Measurements from ENCODE around the gene ACTL10. TPM values are rescaled to one million over a fixed set of nuclear protein-coding genes. Genes with fewer than 3 reads are reported as not detected.

The ACTL10 gene
- total RNA-seq, 2 donors from 2014 or later, result 2.6 to 3.1 TPM

DNA sequence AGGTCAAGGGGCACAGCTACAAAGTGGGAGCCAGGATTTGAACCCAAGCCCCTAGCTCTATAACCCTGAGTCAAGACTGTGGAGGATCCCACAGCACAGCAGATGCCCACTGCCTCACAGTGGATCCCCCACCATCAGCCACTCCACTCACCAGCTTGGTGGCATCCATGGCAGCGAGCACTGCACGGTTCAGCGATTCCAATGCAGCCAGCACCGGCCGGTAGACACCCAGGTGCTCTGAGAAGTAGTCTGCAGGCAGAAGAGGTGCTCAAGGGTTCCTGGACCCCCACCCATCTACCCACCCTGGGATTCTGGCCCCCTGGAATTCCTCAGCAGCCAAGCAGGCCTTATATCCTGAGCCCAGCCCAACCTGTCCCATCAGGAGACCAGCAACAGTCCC lies 2.5 kb downstream of the ACTL10 start:
- Histone ChIP-seq H3K27ac (peak overlapping the region; percentile 27 to 29), H3K4me1 (ENCODE audit: control insufficient read depth in 1 of 2, low read depth in 2 of 2) (peaks cover 24 to 76% of the 10 kb centered on the region in 2 donors)
- TF ChIP-seq, protein P1, sequence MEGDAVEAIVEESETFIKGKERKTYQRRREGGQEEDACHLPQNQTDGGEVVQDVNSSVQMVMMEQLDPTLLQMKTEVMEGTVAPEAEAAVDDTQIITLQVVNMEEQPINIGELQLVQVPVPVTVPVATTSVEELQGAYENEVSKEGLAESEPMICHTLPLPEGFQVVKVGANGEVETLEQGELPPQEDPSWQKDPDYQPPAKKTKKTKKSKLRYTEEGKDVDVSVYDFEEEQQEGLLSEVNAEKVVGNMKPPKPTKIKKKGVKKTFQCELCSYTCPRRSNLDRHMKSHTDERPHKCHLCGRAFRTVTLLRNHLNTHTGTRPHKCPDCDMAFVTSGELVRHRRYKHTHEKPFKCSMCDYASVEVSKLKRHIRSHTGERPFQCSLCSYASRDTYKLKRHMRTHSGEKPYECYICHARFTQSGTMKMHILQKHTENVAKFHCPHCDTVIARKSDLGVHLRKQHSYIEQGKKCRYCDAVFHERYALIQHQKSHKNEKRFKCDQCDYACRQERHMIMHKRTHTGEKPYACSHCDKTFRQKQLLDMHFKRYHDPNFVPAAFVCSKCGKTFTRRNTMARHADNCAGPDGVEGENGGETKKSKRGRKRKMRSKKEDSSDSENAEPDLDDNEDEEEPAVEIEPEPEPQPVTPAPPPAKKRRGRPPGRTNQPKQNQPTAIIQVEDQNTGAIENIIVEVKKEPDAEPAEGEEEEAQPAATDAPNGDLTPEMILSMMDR (IDR thresholded peaks at IDR 0.05), result no peak

DNA sequence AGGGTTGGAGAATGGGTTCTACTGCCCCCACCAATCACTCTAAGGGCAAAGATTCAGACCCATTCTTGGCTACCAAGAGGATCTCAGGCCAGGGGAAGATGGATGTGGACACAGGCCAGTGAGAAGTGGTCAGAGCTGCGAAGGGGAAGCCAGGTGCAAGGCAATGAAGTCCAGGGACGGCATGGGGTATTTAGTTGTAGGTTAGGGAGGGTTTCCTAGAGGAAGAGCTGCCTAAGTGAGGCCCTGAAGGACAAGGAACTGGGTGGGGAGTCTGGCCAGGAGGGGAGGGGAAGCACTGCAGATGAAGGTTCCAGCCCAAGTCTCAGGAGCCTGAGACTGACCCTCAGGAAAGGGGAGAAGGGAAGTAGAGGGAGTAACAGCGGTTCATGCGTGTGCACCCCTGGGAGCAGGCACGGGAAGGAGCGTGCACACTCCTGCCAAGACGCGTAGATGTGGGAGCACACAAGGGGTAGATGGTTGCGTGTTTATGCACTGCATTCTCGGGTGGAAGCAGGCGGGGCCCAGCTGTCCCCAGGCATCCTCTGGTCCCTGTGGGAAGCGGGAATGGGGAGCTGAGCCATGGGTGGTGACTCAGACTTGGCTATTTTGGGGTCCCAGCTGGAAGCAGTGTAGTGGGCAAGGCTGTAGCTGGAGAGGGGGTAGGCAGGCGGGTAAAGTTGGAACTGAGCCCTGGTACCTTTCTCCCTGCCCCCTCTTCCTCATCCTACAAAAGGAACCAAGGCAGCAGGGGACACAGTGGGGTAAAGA lies 3.3 kb downstream of the ACTL10 start:
- H3K9me3 ChIP-seq, result no peaks in the 10 kb centered on the region
- ATAC-seq (ENCODE audit: insufficient number of reproducible peaks, low FRiP score, low read depth) (no peak), DNase-seq (ENCODE audit: low spot score) (no peak)
- no peaks in the 10 kb centered on the region for H3K27me3 ChIP-seq (replicated peaks; ENCODE audit: insufficient read depth)
- no peaks in the 10 kb centered on the region for H3K36me3 ChIP-seq
- peak overlapping the region; percentile 27 to 29 for H3K27ac ChIP-seq
- H3K4me1 ChIP-seq (ENCODE audit: control insufficient read depth in 1 of 2, low read depth in 2 of 2), result peaks cover 21 to 77% of the 10 kb centered on the region in 2 donors
- TF ChIP-seq, protein P1 (IDR thresholded peaks at IDR 0.05), result no peak
- H3K4me3 ChIP-seq, result no peak overlapping the region

More for the DNA sequence above, 2.5 kb downstream of the ACTL10 start:
- Histone ChIP-seq H3K36me3 (no peaks in the 10 kb centered on the region), H3K4me3 (no peak overlapping the region), H3K27me3 (replicated peaks; ENCODE audit: insufficient read depth) (no peaks in the 10 kb centered on the region), H3K9me3 (no peaks in the 10 kb centered on the region)
- DNase-seq (ENCODE audit: low spot score) (no peak), ATAC-seq (ENCODE audit: insufficient number of reproducible peaks, low FRiP score, low read depth) (no peak)

DNA sequence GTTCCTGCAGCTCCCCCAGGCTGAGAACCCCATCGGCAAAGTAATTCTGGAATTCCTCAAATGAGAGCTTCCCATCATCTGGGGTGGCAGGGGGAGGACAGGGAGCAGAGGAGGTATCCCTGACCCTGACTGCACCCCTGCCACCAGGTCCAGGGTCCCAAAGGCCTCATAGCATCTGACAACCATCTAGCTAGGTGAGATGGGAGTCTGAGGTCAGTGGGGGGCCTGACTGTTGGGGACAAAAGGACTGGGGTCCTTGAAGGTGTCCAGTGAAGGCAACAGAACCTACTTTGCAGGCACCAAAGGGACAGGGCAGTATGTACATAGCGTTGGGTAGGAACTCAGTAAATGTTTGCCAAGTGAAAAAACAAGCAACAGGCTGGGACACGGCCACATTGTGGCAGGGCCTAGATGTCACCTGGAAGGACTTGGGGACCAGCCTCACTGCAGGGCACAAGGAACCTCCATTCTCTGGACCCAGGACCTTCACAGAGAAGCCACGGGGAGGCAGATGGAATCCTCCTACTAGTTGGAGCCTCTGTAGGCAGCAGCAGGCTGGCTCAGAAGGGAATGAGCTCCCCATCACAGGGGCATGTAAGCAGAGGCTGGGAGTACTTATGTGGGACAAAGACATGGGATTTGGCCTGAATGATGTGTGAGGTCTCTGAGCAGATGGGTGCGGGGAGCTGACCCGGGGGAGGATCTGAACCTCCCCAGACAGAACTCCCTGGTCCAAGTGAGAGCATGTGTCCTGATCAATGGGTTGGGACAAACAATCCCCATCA lies 4.2 kb downstream of the ACTL10 start:
- Histone ChIP-seq H3K36me3 (no peaks in the 10 kb centered on the region), H3K9me3 (no peaks in the 10 kb centered on the region), H3K4me3 (no peak overlapping the region), H3K27ac (peak overlapping the region; percentile 27 to 29), H3K4me1 (ENCODE audit: control insufficient read depth in 1 of 2, low read depth in 2 of 2) (peaks cover 29 to 82% of the 10 kb centered on the region in 2 donors), H3K27me3 (replicated peaks; ENCODE audit: insufficient read depth) (no peaks in the 10 kb centered on the region)
- TF ChIP-seq, protein P1 (IDR thresholded peaks at IDR 0.05), result no peak
- ATAC-seq (ENCODE audit: insufficient number of reproducible peaks, low FRiP score, low read depth) (no peak), DNase-seq (ENCODE audit: low spot score) (no peak)

DNA sequence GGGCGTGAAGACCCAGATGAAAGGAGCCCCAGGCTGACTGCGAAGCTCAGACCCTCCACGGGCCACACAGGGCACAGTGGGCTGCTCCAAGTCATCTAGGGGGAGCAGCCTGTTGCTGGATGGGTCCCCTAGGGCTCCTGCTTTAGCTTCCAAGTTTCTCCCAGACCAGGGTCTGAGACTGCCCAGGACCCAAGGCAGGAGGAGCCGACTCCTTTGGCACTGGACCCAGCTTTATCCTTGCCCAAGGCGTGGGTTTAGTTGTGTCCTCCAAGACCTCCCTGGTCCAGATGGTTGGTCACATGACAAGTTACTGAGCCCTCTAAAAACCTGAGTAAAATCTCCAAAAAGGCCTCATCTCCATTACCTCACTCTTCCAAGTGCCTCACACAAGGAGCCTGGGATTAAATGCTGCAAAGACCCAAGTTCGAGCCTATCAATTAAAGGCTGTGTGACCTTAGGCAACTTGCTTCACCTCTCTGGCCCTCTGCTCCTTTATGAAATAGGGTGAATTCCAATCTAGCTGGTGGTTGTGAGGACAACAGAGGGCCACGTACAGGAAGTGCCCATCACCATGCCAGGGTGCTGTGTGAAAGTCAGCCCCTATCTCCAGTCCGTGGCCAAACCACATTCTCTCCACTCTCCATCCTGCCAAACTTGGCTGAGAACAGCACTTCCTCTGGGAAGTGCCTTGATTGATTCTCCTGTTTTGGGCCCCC lies 5.0 kb downstream of the ACTL10 start:
- H3K9me3 ChIP-seq, result no peaks in the 10 kb centered on the region
- no peaks in the 10 kb centered on the region for H3K36me3 ChIP-seq
- no peak for ATAC-seq (ENCODE audit: insufficient number of reproducible peaks, low FRiP score, low read depth)
- DNase-seq (ENCODE audit: low spot score), result no peak
- H3K4me3 ChIP-seq, result no peak overlapping the region
- peak overlapping the region in 1 of 2 donors; percentile 28 for H3K27ac ChIP-seq
- TF ChIP-seq, protein P1 (IDR thresholded peaks at IDR 0.05), result no peak
- no peaks in the 10 kb centered on the region for H3K27me3 ChIP-seq (replicated peaks; ENCODE audit: insufficient read depth)
- H3K4me1 ChIP-seq (ENCODE audit: control insufficient read depth in 1 of 2, low read depth in 2 of 2), result peaks cover 34 to 84% of the 10 kb centered on the region in 2 donors
